ENCODE data around the gene CMKLR1. TPM values are rescaled to one million over a fixed set of nuclear protein-coding genes. Genes with fewer than 3 reads are reported as not detected.

The CMKLR1 gene, protein sequence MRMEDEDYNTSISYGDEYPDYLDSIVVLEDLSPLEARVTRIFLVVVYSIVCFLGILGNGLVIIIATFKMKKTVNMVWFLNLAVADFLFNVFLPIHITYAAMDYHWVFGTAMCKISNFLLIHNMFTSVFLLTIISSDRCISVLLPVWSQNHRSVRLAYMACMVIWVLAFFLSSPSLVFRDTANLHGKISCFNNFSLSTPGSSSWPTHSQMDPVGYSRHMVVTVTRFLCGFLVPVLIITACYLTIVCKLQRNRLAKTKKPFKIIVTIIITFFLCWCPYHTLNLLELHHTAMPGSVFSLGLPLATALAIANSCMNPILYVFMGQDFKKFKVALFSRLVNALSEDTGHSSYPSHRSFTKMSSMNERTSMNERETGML
- total RNA-seq (0.49 and 0.54 TPM in 2 replicates), polyA plus RNA-seq (0.06 and 0.10 TPM in 2 replicates), polyA minus RNA-seq (0.26 and 0.29 TPM in 2 replicates)
- 0.35 TPM for total RNA-seq (2013)

DNA sequence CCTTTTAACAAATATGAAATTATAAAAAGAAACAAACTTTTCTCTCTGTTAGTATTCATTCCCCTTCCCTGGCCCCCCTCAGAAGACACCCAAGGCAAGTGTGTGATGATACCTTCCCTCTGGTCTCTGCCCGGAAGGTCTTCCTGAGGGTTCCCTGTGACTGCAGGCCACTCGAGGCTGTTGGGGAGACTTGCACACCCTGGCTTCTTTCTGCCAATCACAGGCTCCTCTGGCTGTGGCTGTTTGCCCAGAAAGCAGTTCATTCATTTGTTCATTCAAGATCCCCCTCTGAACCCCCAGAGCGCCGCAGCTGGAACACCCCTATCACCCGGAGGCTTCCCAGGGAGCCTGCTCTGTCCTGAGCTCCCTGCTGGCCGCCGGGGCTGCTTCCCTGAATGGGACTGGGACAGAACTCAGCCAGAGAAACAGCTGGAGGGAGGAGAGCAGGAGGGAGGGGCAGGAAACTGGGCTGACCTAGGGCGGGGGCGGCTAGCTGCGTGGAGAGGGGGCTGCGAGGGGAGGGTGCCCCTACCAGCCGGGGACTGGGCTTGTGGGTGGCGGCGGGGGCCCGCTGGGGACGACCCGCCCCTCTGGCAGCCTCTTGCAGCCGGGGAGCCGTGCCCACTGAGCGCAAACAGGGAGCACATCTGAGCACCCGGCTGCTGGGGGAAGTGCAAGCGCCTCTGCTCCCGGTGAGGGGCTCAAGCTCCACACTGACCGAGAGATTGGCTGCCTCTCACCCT is at the start of gene CMKLR1:
Gene CMKLR1 (minus strand): TSS at position 397 of the 743 bp plus-strand sequence. CDS start 45,720 bp downstream, outside the sequence.
- DNase-seq: no peak
- Mint-ChIP-seq H3K27ac (no peak within 1 kb of the TSS), H3K4me3 (no peak within 1 kb of the TSS), H3K9me3 (ENCODE audit: insufficient read depth) (no peaks in the 10 kb centered on the region), H3K27me3 (peaks cover 49% of the 10 kb centered on the region), H3K4me1 (no peaks in the 10 kb centered on the region)
- H3K4me3 ChIP-seq (ENCODE audit: control extremely low read depth in 1 of 5, extremely low read depth in 1 of 5, insufficient read depth in 1 of 5, low read depth in 2 of 5, low read length in 4 of 5): no peak within 1 kb of the TSS
- no peak within 1 kb of the TSS for H3K4me2 ChIP-seq (replicated peaks; ENCODE audit: low read depth, low read length, poor library complexity, severe bottlenecking)
- CTCF ChIA-PET: no interaction called here
- H3K4me1 ChIP-seq (ENCODE audit: control insufficient read depth in 2 of 2, insufficient read depth in 2 of 2, low read length in 2 of 2): no peaks in the 10 kb centered on the region
- intact Hi-C loops (cut with micrococcal nuclease): no loop called here
- H4K20me1 ChIP-seq (ENCODE audit: control insufficient read depth, insufficient read depth, low read length, poor library complexity, severe bottlenecking): no peaks in the 10 kb centered on the region
- ATAC-seq (ENCODE audit: low read depth): no peak
- H3K36me3 ChIP-seq (replicated peaks in 1 of 2; ENCODE audit: control extremely low read depth in 1 of 2, control insufficient read depth in 1 of 2, extremely low read depth in 1 of 2, insufficient read depth in 2 of 2, low read length in 1 of 2): no peaks in the 10 kb centered on the region
- POLR2A ChIA-PET: no interaction called here
- WGBS (ENCODE audit: insufficient coverage): 7% methylated on average over 24 of the region's 24 CpGs
- no peak within 1 kb of the TSS for H3K27ac ChIP-seq (ENCODE audit: low read length in 2 of 2)
- peaks cover 0 to 20% (median 3%) of the 10 kb centered on the region in 4 experiments for H3K27me3 ChIP-seq (replicated peaks in 1 of 4; ENCODE audit: control extremely low read depth in 1 of 4, control insufficient read depth in 3 of 4, insufficient read depth in 4 of 4, low read length in 3 of 4)
- H2AFZ ChIP-seq (ENCODE audit: insufficient read depth, low read depth, low read length, poor library complexity, severe bottlenecking): no peak within 1 kb of the TSS
- H3K9ac ChIP-seq (ENCODE audit: low read length): no peak within 1 kb of the TSS
- no peak for TF ChIP-seq CTCF (IDR thresholded peaks at IDR 0.05)
- TF ChIP-seq EZH2 (IDR thresholded peaks at IDR 0.05; ENCODE audit: borderline replicate concordance, insufficient read depth, low read depth, low read length, poor library complexity, severe bottlenecking): no peak
- no peaks in the 10 kb centered on the region for H3K79me2 ChIP-seq (ENCODE audit: control insufficient read depth, insufficient read depth, low read length)
- peaks cover 0 to 3% (median 0%) of the 10 kb centered on the region in 3 donors for H3K9me3 ChIP-seq (ENCODE audit: control extremely low read depth in 1 of 3, control insufficient read depth in 2 of 3, insufficient read depth in 1 of 3, low read length in 2 of 3)

DNA sequence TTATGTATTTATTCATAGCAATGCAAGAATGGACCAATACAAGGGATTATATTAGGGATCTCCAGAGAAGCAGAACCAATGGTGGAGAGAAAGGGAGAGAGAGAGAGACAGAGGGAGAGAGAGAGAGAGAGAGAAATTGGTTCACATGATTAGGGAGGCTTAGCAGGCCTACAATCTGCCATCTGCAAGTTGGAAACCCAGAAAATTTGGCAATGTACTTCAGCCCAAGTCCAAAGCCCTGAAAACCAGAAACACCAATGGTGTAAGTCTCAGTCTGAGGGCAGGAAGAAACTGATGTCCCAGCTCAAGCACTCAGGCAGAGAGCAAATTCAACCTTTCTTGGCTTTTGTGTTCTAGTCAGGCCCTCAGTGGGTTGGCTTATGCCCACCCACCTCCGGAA is 48.7 kb upstream of the CMKLR1 start:
- Histone ChIP-seq H2AFZ (ENCODE audit: insufficient read depth, low read depth, low read length, poor library complexity, severe bottlenecking) (no peak overlapping the region), H3K4me2 (replicated peaks; ENCODE audit: low read depth, low read length, poor library complexity, severe bottlenecking) (no peak overlapping the region), H3K4me1 (ENCODE audit: control insufficient read depth in 2 of 2, insufficient read depth in 2 of 2, low read length in 2 of 2) (no peaks in the 10 kb centered on the region), H3K36me3 (replicated peaks in 1 of 2; ENCODE audit: control extremely low read depth in 1 of 2, control insufficient read depth in 1 of 2, extremely low read depth in 1 of 2, insufficient read depth in 2 of 2, low read length in 1 of 2) (no peaks in the 10 kb centered on the region), H3K9ac (ENCODE audit: low read length) (no peak overlapping the region), H3K79me2 (ENCODE audit: control insufficient read depth, insufficient read depth, low read length) (no peaks in the 10 kb centered on the region), H3K4me3 (ENCODE audit: control extremely low read depth in 1 of 5, extremely low read depth in 1 of 5, insufficient read depth in 1 of 5, low read depth in 2 of 5, low read length in 4 of 5) (no peak overlapping the region), H4K20me1 (ENCODE audit: control insufficient read depth, insufficient read depth, low read length, poor library complexity, severe bottlenecking) (no peaks in the 10 kb centered on the region), H3K27me3 (replicated peaks in 1 of 4; ENCODE audit: control extremely low read depth in 1 of 4, control insufficient read depth in 3 of 4, insufficient read depth in 4 of 4, low read length in 3 of 4) (peaks cover 0 to 17% (median 2%) of the 10 kb centered on the region in 4 experiments), H3K27ac (ENCODE audit: low read length in 2 of 2) (no peak overlapping the region), H3K9me3 (ENCODE audit: control extremely low read depth in 1 of 3, control insufficient read depth in 2 of 3, insufficient read depth in 1 of 3, low read length in 2 of 3) (peaks cover 0 to 6% (median 0%) of the 10 kb centered on the region in 3 donors)
- Mint-ChIP-seq H3K4me3 (no peak overlapping the region), H3K9me3 (ENCODE audit: insufficient read depth) (peaks cover 4% of the 10 kb centered on the region), H3K27ac (no peak overlapping the region), H3K27me3 (peaks cover 30% of the 10 kb centered on the region), H3K4me1 (no peaks in the 10 kb centered on the region)
- CTCF ChIA-PET: no interaction called here
- DNase-seq (no peak), ATAC-seq (ENCODE audit: low read depth) (no peak)
- WGBS (ENCODE audit: insufficient coverage): 71% methylated on average over 1 of the region's 1 CpG
- intact Hi-C loops (cut with micrococcal nuclease): no loop called here
- POLR2A ChIA-PET: no interaction called here
- TF ChIP-seq CTCF (IDR thresholded peaks at IDR 0.05): no peak
- no peak for TF ChIP-seq EZH2 (IDR thresholded peaks at IDR 0.05; ENCODE audit: borderline replicate concordance, insufficient read depth, low read depth, low read length, poor library complexity, severe bottlenecking)

Data from B cell (primary cell).